ENCODE data around the gene SOX8.

DNA sequence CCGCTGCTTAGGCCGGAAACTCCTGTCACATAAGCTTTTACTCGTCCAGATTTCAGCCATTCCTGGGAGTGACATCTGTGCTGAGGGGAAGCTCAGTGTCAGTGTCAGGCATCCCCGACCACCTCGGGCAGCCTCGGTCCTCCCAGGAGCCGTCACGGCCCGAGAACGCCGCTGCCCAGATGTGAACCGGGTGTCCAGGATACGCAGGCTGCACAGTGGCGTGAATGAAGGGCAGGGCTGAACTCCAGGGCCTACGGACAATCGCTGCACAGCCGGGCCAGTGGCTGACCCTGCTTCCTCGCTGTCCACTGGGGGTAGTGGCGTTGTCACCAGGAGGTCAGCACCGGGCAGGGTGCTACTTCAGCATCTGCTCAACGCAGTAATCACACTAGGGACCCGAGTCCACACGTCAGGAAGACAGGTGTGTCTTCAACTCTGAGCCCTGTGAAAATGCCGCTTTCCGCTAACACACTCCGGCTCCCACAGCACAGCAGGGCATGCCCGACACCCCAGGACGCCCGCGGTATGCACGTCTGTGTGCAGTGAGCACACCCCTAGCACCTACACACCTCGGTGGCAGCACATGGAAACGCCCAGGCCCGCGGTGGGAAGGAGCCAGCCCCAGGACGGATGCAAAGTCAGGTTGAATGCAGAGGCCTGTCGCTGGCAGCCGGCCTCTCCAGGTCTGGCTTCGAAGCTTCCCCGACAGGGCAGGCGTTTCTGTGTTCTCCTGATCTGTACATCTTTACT, 13.8 kb upstream of the SOX8 start:
- TF ChIP-seq, protein P1, sequence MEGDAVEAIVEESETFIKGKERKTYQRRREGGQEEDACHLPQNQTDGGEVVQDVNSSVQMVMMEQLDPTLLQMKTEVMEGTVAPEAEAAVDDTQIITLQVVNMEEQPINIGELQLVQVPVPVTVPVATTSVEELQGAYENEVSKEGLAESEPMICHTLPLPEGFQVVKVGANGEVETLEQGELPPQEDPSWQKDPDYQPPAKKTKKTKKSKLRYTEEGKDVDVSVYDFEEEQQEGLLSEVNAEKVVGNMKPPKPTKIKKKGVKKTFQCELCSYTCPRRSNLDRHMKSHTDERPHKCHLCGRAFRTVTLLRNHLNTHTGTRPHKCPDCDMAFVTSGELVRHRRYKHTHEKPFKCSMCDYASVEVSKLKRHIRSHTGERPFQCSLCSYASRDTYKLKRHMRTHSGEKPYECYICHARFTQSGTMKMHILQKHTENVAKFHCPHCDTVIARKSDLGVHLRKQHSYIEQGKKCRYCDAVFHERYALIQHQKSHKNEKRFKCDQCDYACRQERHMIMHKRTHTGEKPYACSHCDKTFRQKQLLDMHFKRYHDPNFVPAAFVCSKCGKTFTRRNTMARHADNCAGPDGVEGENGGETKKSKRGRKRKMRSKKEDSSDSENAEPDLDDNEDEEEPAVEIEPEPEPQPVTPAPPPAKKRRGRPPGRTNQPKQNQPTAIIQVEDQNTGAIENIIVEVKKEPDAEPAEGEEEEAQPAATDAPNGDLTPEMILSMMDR (IDR thresholded peaks at IDR 0.05), result no peak
- no peak for TF ChIP-seq ZFX (IDR thresholded peaks at IDR 0.05; ENCODE audit: borderline replicate concordance)

Data from 22Rv1 (cell line).